Measurements from ENCODE around the gene GUCY1B1.

Gene GUCY1B1

GRCh38 chr4:155768370-155768769 lies 9.5 kb downstream of the GUCY1B1 start:
- DNase-seq: no peak
- H3K27ac ChIP-seq: no peak overlapping the region
- H3K9me3 ChIP-seq: no peaks in the 10 kb centered on the region
- intact Hi-C loops (cut with DNase I; ENCODE audit: low total_unique reads): no loop called here
- peaks cover 0 to 9% (median under 1%) of the 10 kb centered on the region in 4 donors for H3K4me1 ChIP-seq
- H3K4me3 ChIP-seq: no peak overlapping the region
- TF ChIP-seq CTCF (IDR thresholded peaks at IDR 0.05): no peak
- H3K36me3 ChIP-seq: peaks cover 0 to 12% (median 0%) of the 10 kb centered on the region in 3 donors
- no peaks in the 10 kb centered on the region for H3K27me3 ChIP-seq

DNA sequence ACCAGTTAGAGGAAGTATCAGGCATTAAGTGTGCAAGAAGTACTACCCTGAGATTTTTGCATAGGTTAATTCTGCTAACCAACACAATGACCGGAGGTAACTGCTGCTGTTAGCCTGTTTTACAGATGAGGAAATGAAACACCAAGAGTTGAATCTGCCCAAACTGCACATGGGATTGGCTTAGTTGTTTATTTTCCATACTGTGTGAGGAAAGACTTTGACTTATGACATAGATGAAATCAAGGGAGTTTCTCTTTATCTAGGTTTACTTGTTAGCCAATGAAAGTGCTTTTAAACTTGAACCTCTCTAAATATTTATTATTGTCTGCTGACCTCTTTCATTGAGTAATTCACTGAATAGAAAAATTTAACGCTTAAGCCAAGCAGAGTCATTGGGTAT lies 10.3 kb downstream of the GUCY1B1 start:
- peaks cover 0 to 15% (median 2%) of the 10 kb centered on the region in 4 donors for H3K4me1 ChIP-seq
- intact Hi-C loops (cut with DNase I; ENCODE audit: low total_unique reads): no loop called here
- no peak overlapping the region for H3K27ac ChIP-seq
- H3K27me3 ChIP-seq: no peaks in the 10 kb centered on the region
- H3K4me3 ChIP-seq: no peak overlapping the region
- no peak for TF ChIP-seq CTCF (IDR thresholded peaks at IDR 0.05)
- DNase-seq: no peak
- H3K9me3 ChIP-seq: no peaks in the 10 kb centered on the region
- peaks cover 0 to 12% (median 0%) of the 10 kb centered on the region in 3 donors for H3K36me3 ChIP-seq

- no peak overlapping the region for H3K27ac ChIP-seq
- intact Hi-C loops (cut with DNase I; ENCODE audit: low total_unique reads): no loop called here
- no peak for DNase-seq
Measured at GRCh38 chr4:155772459-155773195, 13.8 kb downstream of the GUCY1B1 start.

DNA sequence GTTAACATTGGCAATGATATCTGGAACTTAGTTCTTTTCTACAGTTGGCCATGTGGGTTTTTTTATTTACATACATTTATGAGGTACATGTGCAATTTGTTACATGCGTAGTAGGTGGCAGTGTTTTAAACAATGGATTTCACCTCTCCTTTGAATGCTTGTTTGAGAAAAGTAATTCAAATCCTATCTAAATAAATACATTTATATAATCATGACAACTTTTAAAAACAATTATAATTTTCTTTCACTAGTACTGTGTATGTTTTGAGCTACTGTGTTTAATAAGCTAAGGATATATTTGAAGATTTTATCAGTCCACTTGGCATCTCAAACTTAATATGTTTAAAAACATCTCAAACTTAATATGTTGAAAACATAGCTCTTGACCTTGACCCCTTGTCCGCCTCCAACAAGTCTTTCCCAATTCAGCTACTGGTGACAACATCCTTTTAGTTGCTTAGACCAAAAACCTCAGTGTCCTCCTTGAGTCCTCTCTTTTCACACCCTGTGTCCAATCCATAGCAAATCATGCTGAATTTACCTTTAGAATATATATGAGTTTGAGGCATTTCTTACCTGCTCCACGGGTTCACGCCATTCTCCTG lies 14.5 kb downstream of the GUCY1B1 start:
- TF ChIP-seq CTCF (IDR thresholded peaks at IDR 0.05): no peak
- no peak overlapping the region for H3K4me3 ChIP-seq
- DNase-seq: no peak
- H3K4me1 ChIP-seq: peaks cover 0 to 26% (median 6%) of the 10 kb centered on the region in 4 donors
- no peaks in the 10 kb centered on the region for H3K9me3 ChIP-seq
- peak overlapping the region in 1 of 2 donors; percentile 10 for H3K27ac ChIP-seq
- intact Hi-C loops (cut with DNase I; ENCODE audit: low total_unique reads): no loop called here
- peaks cover 7 to 10% (median 9%) of the 10 kb centered on the region in 3 donors for H3K36me3 ChIP-seq
- no peaks in the 10 kb centered on the region for H3K27me3 ChIP-seq

More at GRCh38 chr4:155772459-155773195, 13.8 kb downstream of the GUCY1B1 start:
- H3K9me3 ChIP-seq: no peaks in the 10 kb centered on the region
- no peak overlapping the region for H3K4me3 ChIP-seq
- TF ChIP-seq CTCF (IDR thresholded peaks at IDR 0.05): no peak
- H3K4me1 ChIP-seq: peaks cover 0 to 19% (median 2%) of the 10 kb centered on the region in 4 donors
- H3K27me3 ChIP-seq: no peaks in the 10 kb centered on the region
- H3K36me3 ChIP-seq: peaks cover 7 to 10% (median 9%) of the 10 kb centered on the region in 3 donors

DNA sequence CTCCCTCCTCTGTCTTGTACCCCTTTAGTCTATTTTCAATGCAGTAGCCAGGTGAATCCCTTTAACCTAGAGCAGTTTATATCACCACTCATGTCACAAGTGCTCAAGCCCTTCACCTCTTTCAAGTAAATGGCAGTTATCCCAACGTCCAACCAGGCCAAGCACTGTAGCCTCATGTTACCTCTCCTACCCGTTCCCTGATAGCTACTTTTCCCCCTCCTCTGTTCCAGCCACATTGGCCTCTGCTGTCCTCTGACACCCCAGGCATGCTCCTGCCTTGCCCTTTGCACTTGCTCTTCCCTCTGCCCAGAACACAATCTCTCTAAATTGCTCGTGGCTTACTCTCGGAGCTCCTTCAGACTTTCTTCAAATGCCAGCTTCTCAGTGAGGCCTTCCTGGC lies 15.2 kb downstream of the GUCY1B1 start:
- Histone ChIP-seq H3K9me3 (no peaks in the 10 kb centered on the region), H3K36me3 (peaks cover 7 to 10% (median 9%) of the 10 kb centered on the region in 3 donors), H3K4me1 (peaks cover 0 to 29% (median 9%) of the 10 kb centered on the region in 4 donors), H3K27ac (peak overlapping the region in 1 of 2 donors; percentile 10), H3K4me3 (no peak overlapping the region), H3K27me3 (no peaks in the 10 kb centered on the region)
- DNase-seq: no peak
- TF ChIP-seq CTCF (IDR thresholded peaks at IDR 0.05): no peak
- intact Hi-C loops (cut with DNase I; ENCODE audit: low total_unique reads): no loop called here
